B cell (primary cell): ENCODE measurements around the gene KCNC3. TPM values are rescaled to one million over a fixed set of nuclear protein-coding genes. Genes with fewer than 3 reads are reported as not detected.

Source experiments
- ATAC-seq: fragments of 200-7000 bp; cut with Tn5 transposase; one replicate; pipeline ENCODE4 v1.10.0; 2021; ENCODE audit warnings: low read depth, mild to moderate bottlenecking, moderate number of reproducible peaks, moderate library complexity
- CTCF ChIA-PET: fragments of 350-600 bp; sonication (Branson Sonifier 250); formaldehyde crosslinking; loops from one replicate; lab custom pipeline; 2021; ENCODE audit warnings: antibody characterized with exemption, inconsistent platforms; lab: Charles Lee
- POLR2A ChIA-PET: fragments of 350-600 bp; sonication (Branson Sonifier 250); formaldehyde crosslinking; loops from one replicate; lab custom pipeline; 2021; ENCODE audit warnings: antibody characterized with exemption; lab: Charles Lee
- DNase-seq: peaks from one replicate; pipeline ENCODE4 v3.0.0; 2013
- H2AFZ ChIP-seq: 2 replicates; pipeline ENCODE4 v1.6.1; 2012; ENCODE audit warnings: mild to moderate bottlenecking, low read depth, low read length; ENCODE audit not compliant: insufficient read depth, poor library complexity, severe bottlenecking
- H3K27ac ChIP-seq, 2 donors: 1 replicate in 1 of 2; 2 replicates in 1 of 2; pipeline ENCODE4 v1.5.1; 2012 to 2013; ENCODE audit warnings: low read length in 2 of 2, mild to moderate bottlenecking in 2 of 2, moderate library complexity in 1 of 2
- H3K27me3 ChIP-seq, 4 experiments: fragments of 200-600 bp in 1 of 4; sonication (generic) in 1 of 4; replicated peaks in 1 of 4; 1 replicate in 2 of 4; 2 replicates in 2 of 4; pipeline versions ENCODE4 v1.6.1 to v1.7.0; 2013 to 2016; ENCODE audit warnings: low read length in 3 of 4, mild to moderate bottlenecking in 2 of 4, mixed read lengths in 1 of 4, moderate library complexity in 1 of 4; ENCODE audit not compliant: insufficient read depth in 4 of 4, control insufficient read depth in 3 of 4; ENCODE audit errors: control extremely low read depth in 1 of 4
- H3K36me3 ChIP-seq, 2 experiments: replicated peaks in 1 of 2; 1 replicate in 1 of 2; 2 replicates in 1 of 2; pipeline versions ENCODE4 v1.6.1 to v1.7.1; 2013; ENCODE audit warnings: low read length in 1 of 2; ENCODE audit not compliant: insufficient read depth in 2 of 2, control insufficient read depth in 1 of 2; ENCODE audit errors: control extremely low read depth in 1 of 2, extremely low read depth in 1 of 2
- H3K4me1 ChIP-seq, 2 donors: fragments of 200-600 bp in 1 of 2; sonication (generic) in 1 of 2; 1 replicate in 1 of 2; 2 replicates in 1 of 2; pipeline versions ENCODE4 v1.5.1 to v1.6.1; 2013 to 2017; ENCODE audit warnings: low read length in 2 of 2; ENCODE audit not compliant: control insufficient read depth in 2 of 2, insufficient read depth in 2 of 2
- H3K4me2 ChIP-seq: replicated peaks from 2 replicates; pipeline ENCODE3; 2012; ENCODE audit warnings: mild to moderate bottlenecking, low read depth, low read length; ENCODE audit not compliant: poor library complexity, severe bottlenecking
- H3K4me3 ChIP-seq, 5 experiments: fragments of 200-600 bp in 1 of 5; sonication (generic) in 1 of 5; 1 replicate in 3 of 5; 2 replicates in 2 of 5; pipeline versions ENCODE4 v1.5.1 to v1.7.0; 2011 to 2016; ENCODE audit warnings: low read length in 4 of 5, mild to moderate bottlenecking in 4 of 5, low read depth in 2 of 5, control low read depth in 1 of 5, moderate library complexity in 1 of 5; ENCODE audit not compliant: insufficient read depth in 1 of 5; ENCODE audit errors: control extremely low read depth in 1 of 5, extremely low read depth in 1 of 5
- H3K79me2 ChIP-seq: fragments of 200-600 bp; sonication (generic); one replicate; pipeline ENCODE4 v1.6.0; 2016; ENCODE audit warnings: low read length; ENCODE audit not compliant: control insufficient read depth, insufficient read depth
- H3K9ac ChIP-seq: fragments of 200-600 bp; sonication (generic); 2 replicates; pipeline ENCODE4 v1.6.1; 2017; ENCODE audit warnings: mild to moderate bottlenecking, low read length, moderate library complexity
- H3K9me3 ChIP-seq, 3 donors: one replicate each; pipeline versions ENCODE4 v1.6.1 to v1.7.1; 2013; ENCODE audit warnings: low read length in 2 of 3; ENCODE audit not compliant: control insufficient read depth in 2 of 3, insufficient read depth in 1 of 3; ENCODE audit errors: control extremely low read depth in 1 of 3
- H4K20me1 ChIP-seq: 2 replicates; pipeline ENCODE4 v1.6.0; 2012; ENCODE audit warnings: mild to moderate bottlenecking, low read length; ENCODE audit not compliant: insufficient read depth, control insufficient read depth, poor library complexity, severe bottlenecking
- H3K27ac Mint-ChIP-seq: one replicate; pipeline ENCODE4 v1.8.0; 2021; ENCODE audit warnings: mixed read lengths
- H3K27me3 Mint-ChIP-seq: one replicate; pipeline ENCODE4 v1.8.0; 2021; ENCODE audit warnings: mixed read lengths
- H3K4me1 Mint-ChIP-seq: one replicate; pipeline ENCODE4 v1.8.0; 2021; ENCODE audit warnings: mixed read lengths
- H3K4me3 Mint-ChIP-seq: one replicate; pipeline ENCODE4 v1.8.0; 2021; ENCODE audit warnings: mixed read lengths
- H3K9me3 Mint-ChIP-seq: one replicate; pipeline ENCODE4 v1.8.0; 2022; ENCODE audit warnings: mixed read lengths; ENCODE audit not compliant: insufficient read depth
- CTCF ChIP-seq: fragments of 200-600 bp; IDR thresholded peaks from one replicate; pipeline ENCODE4 v1.8.0; 2022; ENCODE audit warnings: antibody characterized with exemption, mild to moderate bottlenecking
- EZH2 ChIP-seq: IDR thresholded peaks from 2 replicates; pipeline ENCODE4 v1.6.1; 2012; ENCODE audit warnings: borderline replicate concordance, low read depth, mild to moderate bottlenecking, moderate library complexity, low read length; ENCODE audit not compliant: insufficient read depth, poor library complexity, severe bottlenecking
- WGBS: methylation state at CpG from one replicate; pipeline ENCODE4 v1.1.5; 2013; ENCODE audit warnings: missing lambda C conversion rate; ENCODE audit not compliant: insufficient coverage; 5-methylcytosine and 5-hydroxymethylcytosine counted together
- intact Hi-C: fragments of 100-400 bp; cut with micrococcal nuclease; formaldehyde crosslinking; loops from one replicate; pipeline ENCODE4 v1.10.0; 2022
- polyA plus RNA-seq: library from polyadenylated mRNA; depleted of rRNA; stranded (reverse); fragments of >200 nt; gene quantifications from 2 replicates; pipeline ENCODE4 v1.2.3, GENCODE V29; 2012
- total RNA-seq, 2 donors: library from RNA; stranded (reverse); fragments of 120-200 nt in 1 of 2; gene quantifications; 1 replicate in 1 of 2; 2 replicates in 1 of 2; pipeline versions ENCODE4 v1.2.3 to v1.2.4, GENCODE V29; 2013 to 2022

KCNC3 gene
- total and polyA plus RNA-seq, 2 donors (not counting 1 experiment from before 2014, with no cell fraction given), result 12.3 to 23.0 TPM

GRCh38 chr19:50376166-50377050 lies 47.2 kb upstream of the KCNC3 start, which contains the start of gene NR1H2:
Gene NR1H2 (plus strand): TSS chr19:50376457. CDS start chr19:50377606, 1,149 bp downstream.
- intact Hi-C loops, result loop anchor here (1.0 to 2.0 kb wide), 8 partner anchors 8 to 428 kb away; partner anchors contain the start of genes JOSD2, KCNC3 and POLD1
- Histone ChIP-seq H3K27me3 (no peaks in the 10 kb centered on the region), H3K4me2 (peak within 1 kb of the TSS; percentile 89), H3K9ac (peak within 1 kb of the TSS; percentile 100), H4K20me1 (peaks cover 46% of the 10 kb centered on the region), H3K79me2 (peaks cover 17% of the 10 kb centered on the region), H3K4me3 (peak within 1 kb of the TSS; percentile 30 to 98 (median 91)), H2AFZ (peak within 1 kb of the TSS; percentile 76), H3K4me1 (peaks cover 6 to 14% of the 10 kb centered on the region in 2 donors), H3K27ac (peak within 1 kb of the TSS; percentile 99 to 100), H3K9me3 (no peaks in the 10 kb centered on the region), H3K36me3 (peaks cover 1 to 42% of the 10 kb centered on the region in 2 experiments)
- Mint-ChIP-seq H3K4me3 (peak within 1 kb of the TSS; percentile 97), H3K27me3 (no peaks in the 10 kb centered on the region), H3K27ac (peak within 1 kb of the TSS; percentile 99), H3K9me3 (no peaks in the 10 kb centered on the region), H3K4me1 (peaks cover 19% of the 10 kb centered on the region)
- ATAC-seq (peak; percentile 87), DNase-seq (peak; percentile 99)
- TF ChIP-seq CTCF (no peak), EZH2 (no peak)
- WGBS, result under 1% methylated on average over 49 of the region's 67 CpGs
- ChIA-PET POLR2A (interaction anchor here (0.7 to 2.1 kb wide), 6 partner anchors 9 to 135 kb away, joined by 5 to 16 read pairs (median 7); partner anchors contain the start of genes JOSD2 and SPIB), CTCF (interaction anchor here (0.7 to 2.9 kb wide), 7 partner anchors 8 to 86 kb away, joined by 3 to 15 read pairs (median 5); partner anchors contain the start of gene POLD1)
